ENCODE results near the gene HIBADH.

HIBADH gene

GRCh38 chr7:27614095-27614494, 48.6 kb downstream of the HIBADH start:
- peaks cover 0 to 3% (median 0%) of the 10 kb centered on the region in 4 experiments for H3K4me1 ChIP-seq (ENCODE audit: control extremely low read depth in 1 of 4, control insufficient read depth in 4 of 4, insufficient read depth in 4 of 4, low read length in 3 of 4)
- WGBS (ENCODE audit: insufficient coverage): 80% methylated on average over 1 of the region's 2 CpGs
- no peak overlapping the region for H3K4me3 ChIP-seq (ENCODE audit: control insufficient read depth in 1 of 7, extremely low read depth in 1 of 7, insufficient read depth in 4 of 7, low read depth in 2 of 7, low read length in 6 of 7)
- H3K9me3 ChIP-seq (ENCODE audit: control extremely low read depth in 1 of 5, control insufficient read depth in 4 of 5, insufficient read depth in 2 of 5, low read depth in 1 of 5, low read length in 4 of 5): peaks cover 0 to 23% (median 19%) of the 10 kb centered on the region in 5 experiments
- H3K36me3 ChIP-seq (ENCODE audit: control insufficient read depth in 4 of 4, insufficient read depth in 4 of 4, low read length in 3 of 4): peaks cover 0 to 31% (median 6%) of the 10 kb centered on the region in 4 experiments
- H3K27me3 ChIP-seq (replicated peaks in 2 of 5; ENCODE audit: control insufficient read depth in 4 of 5, insufficient read depth in 5 of 5, low read length in 4 of 5): no peaks in the 10 kb centered on the region
- peak in 2 of 3 donors; percentile 3 to 23 for DNase-seq
- no peak overlapping the region for H3K27ac ChIP-seq (ENCODE audit: insufficient read depth in 1 of 2, low read depth in 1 of 2, low read length in 2 of 2, poor library complexity in 1 of 2, severe bottlenecking in 2 of 2)
- ChIA-PET POLR2A (no interaction called here), CTCF (no interaction called here)

GRCh38 chr7:27611059-27611458, 51.6 kb downstream of the HIBADH start:
- WGBS (ENCODE audit: insufficient coverage): no CpG with 5 or more reads among the region's 3 CpGs

GRCh38 chr7:27608776-27609495, 53.7 kb downstream of the HIBADH start:
- POLR2A ChIA-PET: no interaction called here
- peak in 2 of 3 donors; percentile 8 to 64 for DNase-seq
- peaks cover 0 to 4% (median 0%) of the 10 kb centered on the region in 4 experiments for H3K4me1 ChIP-seq (ENCODE audit: control extremely low read depth in 1 of 4, control insufficient read depth in 4 of 4, insufficient read depth in 4 of 4, low read length in 3 of 4)
- H3K27ac ChIP-seq (ENCODE audit: insufficient read depth in 1 of 2, low read depth in 1 of 2, low read length in 2 of 2, poor library complexity in 1 of 2, severe bottlenecking in 2 of 2): no peak overlapping the region
- H3K4me3 ChIP-seq (ENCODE audit: control insufficient read depth in 1 of 7, extremely low read depth in 1 of 7, insufficient read depth in 4 of 7, low read depth in 2 of 7, low read length in 6 of 7): no peak overlapping the region
- H3K9me3 ChIP-seq (ENCODE audit: control extremely low read depth in 1 of 5, control insufficient read depth in 4 of 5, insufficient read depth in 2 of 5, low read depth in 1 of 5, low read length in 4 of 5): no peaks in the 10 kb centered on the region
- WGBS (ENCODE audit: insufficient coverage): no CpG with 5 or more reads among the region's 1 CpG
- H3K27me3 ChIP-seq (replicated peaks in 2 of 5; ENCODE audit: control insufficient read depth in 4 of 5, insufficient read depth in 5 of 5, low read length in 4 of 5): no peaks in the 10 kb centered on the region
- CTCF ChIA-PET: interaction anchor here (0.6 kb wide), 1 partner anchor 657 kb away, joined by 3 read pairs; no protein-coding TSS in a partner anchor
- H3K36me3 ChIP-seq (ENCODE audit: control insufficient read depth in 4 of 4, insufficient read depth in 4 of 4, low read length in 3 of 4): no peaks in the 10 kb centered on the region

More at GRCh38 chr7:27611059-27611458, 51.6 kb downstream of the HIBADH start:
- Histone ChIP-seq H3K36me3 (ENCODE audit: control insufficient read depth in 4 of 4, insufficient read depth in 4 of 4, low read length in 3 of 4) (peaks cover 0 to 4% (median 2%) of the 10 kb centered on the region in 4 experiments), H3K27ac (ENCODE audit: insufficient read depth in 1 of 2, low read depth in 1 of 2, low read length in 2 of 2, poor library complexity in 1 of 2, severe bottlenecking in 2 of 2) (no peak overlapping the region), H3K4me3 (ENCODE audit: control insufficient read depth in 1 of 7, extremely low read depth in 1 of 7, insufficient read depth in 4 of 7, low read depth in 2 of 7, low read length in 6 of 7) (no peak overlapping the region), H3K27me3 (replicated peaks in 2 of 5; ENCODE audit: control insufficient read depth in 4 of 5, insufficient read depth in 5 of 5, low read length in 4 of 5) (no peaks in the 10 kb centered on the region), H3K4me1 (ENCODE audit: control extremely low read depth in 1 of 4, control insufficient read depth in 4 of 4, insufficient read depth in 4 of 4, low read length in 3 of 4) (peaks cover 0 to 4% (median 0%) of the 10 kb centered on the region in 4 experiments), H3K9me3 (ENCODE audit: control extremely low read depth in 1 of 5, control insufficient read depth in 4 of 5, insufficient read depth in 2 of 5, low read depth in 1 of 5, low read length in 4 of 5) (peaks cover 0 to 4% (median 0%) of the 10 kb centered on the region in 5 experiments)
- no peak for DNase-seq
- POLR2A ChIA-PET: no interaction called here
- CTCF ChIA-PET: no interaction called here

- WGBS (ENCODE audit: insufficient coverage): 99% methylated on average over 10 of the region's 11 CpGs
- CTCF ChIA-PET: interaction anchor here (1.0 to 1.6 kb wide), 4 partner anchors 39 to 411 kb away, joined by 3 to 6 read pairs (median 4); no protein-coding TSS in a partner anchor
- DNase-seq: no peak
- no peaks in the 10 kb centered on the region for H3K27me3 ChIP-seq (replicated peaks in 2 of 5; ENCODE audit: control insufficient read depth in 4 of 5, insufficient read depth in 5 of 5, low read length in 4 of 5)
- no peaks in the 10 kb centered on the region for H3K9me3 ChIP-seq (ENCODE audit: control extremely low read depth in 1 of 5, control insufficient read depth in 4 of 5, insufficient read depth in 2 of 5, low read depth in 1 of 5, low read length in 4 of 5)
- H3K4me3 ChIP-seq (ENCODE audit: control insufficient read depth in 1 of 7, extremely low read depth in 1 of 7, insufficient read depth in 4 of 7, low read depth in 2 of 7, low read length in 6 of 7): no peak overlapping the region
- H3K4me1 ChIP-seq (ENCODE audit: control extremely low read depth in 1 of 4, control insufficient read depth in 4 of 4, insufficient read depth in 4 of 4, low read length in 3 of 4): peaks cover 0 to 4% (median 0%) of the 10 kb centered on the region in 4 experiments
- no peak overlapping the region for H3K27ac ChIP-seq (ENCODE audit: insufficient read depth in 1 of 2, low read depth in 1 of 2, low read length in 2 of 2, poor library complexity in 1 of 2, severe bottlenecking in 2 of 2)
- POLR2A ChIA-PET: no interaction called here
- no peaks in the 10 kb centered on the region for H3K36me3 ChIP-seq (ENCODE audit: control insufficient read depth in 4 of 4, insufficient read depth in 4 of 4, low read length in 3 of 4)
Measured at GRCh38 chr7:27607210-27607606, 55.5 kb downstream of the HIBADH start.

GRCh38 chr7:27606270-27607209, 56.1 kb downstream of the HIBADH start:
- H3K9me3 ChIP-seq (ENCODE audit: control extremely low read depth in 1 of 5, control insufficient read depth in 4 of 5, insufficient read depth in 2 of 5, low read depth in 1 of 5, low read length in 4 of 5): no peaks in the 10 kb centered on the region
- H3K27ac ChIP-seq (ENCODE audit: insufficient read depth in 1 of 2, low read depth in 1 of 2, low read length in 2 of 2, poor library complexity in 1 of 2, severe bottlenecking in 2 of 2): no peak overlapping the region
- DNase-seq: no peak
- ChIA-PET CTCF (interaction anchor here (0.6 to 1.8 kb wide), 10 partner anchors 27 to 592 kb away, joined by 3 to 6 read pairs (median 3); no protein-coding TSS in a partner anchor), POLR2A (no interaction called here)
- WGBS (ENCODE audit: insufficient coverage): 100% methylated on average over 2 of the region's 4 CpGs
- no peak overlapping the region for H3K4me3 ChIP-seq (ENCODE audit: control insufficient read depth in 1 of 7, extremely low read depth in 1 of 7, insufficient read depth in 4 of 7, low read depth in 2 of 7, low read length in 6 of 7)
- no peaks in the 10 kb centered on the region for H3K36me3 ChIP-seq (ENCODE audit: control insufficient read depth in 4 of 4, insufficient read depth in 4 of 4, low read length in 3 of 4)
- no peaks in the 10 kb centered on the region for H3K27me3 ChIP-seq (replicated peaks in 2 of 5; ENCODE audit: control insufficient read depth in 4 of 5, insufficient read depth in 5 of 5, low read length in 4 of 5)
- H3K4me1 ChIP-seq (ENCODE audit: control extremely low read depth in 1 of 4, control insufficient read depth in 4 of 4, insufficient read depth in 4 of 4, low read length in 3 of 4): peaks cover 0 to 4% (median 0%) of the 10 kb centered on the region in 4 experiments

- Histone ChIP-seq H3K27me3 (replicated peaks in 2 of 5; ENCODE audit: control insufficient read depth in 4 of 5, insufficient read depth in 5 of 5, low read length in 4 of 5) (no peaks in the 10 kb centered on the region), H3K36me3 (ENCODE audit: control insufficient read depth in 4 of 4, insufficient read depth in 4 of 4, low read length in 3 of 4) (no peaks in the 10 kb centered on the region), H3K27ac (ENCODE audit: insufficient read depth in 1 of 2, low read depth in 1 of 2, low read length in 2 of 2, poor library complexity in 1 of 2, severe bottlenecking in 2 of 2) (no peak overlapping the region), H3K4me3 (ENCODE audit: control insufficient read depth in 1 of 7, extremely low read depth in 1 of 7, insufficient read depth in 4 of 7, low read depth in 2 of 7, low read length in 6 of 7) (no peak overlapping the region), H3K9me3 (ENCODE audit: control extremely low read depth in 1 of 5, control insufficient read depth in 4 of 5, insufficient read depth in 2 of 5, low read depth in 1 of 5, low read length in 4 of 5) (no peaks in the 10 kb centered on the region), H3K4me1 (ENCODE audit: control extremely low read depth in 1 of 4, control insufficient read depth in 4 of 4, insufficient read depth in 4 of 4, low read length in 3 of 4) (peaks cover 0 to 4% (median 0%) of the 10 kb centered on the region in 4 experiments)
- ChIA-PET POLR2A (no interaction called here), CTCF (interaction anchor here (0.6 to 1.8 kb wide), 8 partner anchors 18 to 591 kb away, joined by 3 to 4 read pairs (median 3); no protein-coding TSS in a partner anchor)
- WGBS (ENCODE audit: insufficient coverage): no CpG with 5 or more reads among the region's 2 CpGs
- DNase-seq: peak; percentile 11 to 37 (median 32)
Measured at GRCh38 chr7:27605689-27606269, 56.9 kb downstream of the HIBADH start.
